A673 (cell line): ENCODE data around the gene NAMPT.

Experiments
- CTCF ChIP-seq: fragments of 300-800, 200-600 bp; sonication (generic); conservative IDR thresholded peaks from 2 replicates; pipeline ENCODE4 v1.5.1; 2017; ENCODE audit warnings: low read depth, mild to moderate bottlenecking, antibody characterized with exemption, low read length, moderate library complexity, mixed read lengths
- EZH2 ChIP-seq: fragments of 200-600 bp; sonication (generic); IDR thresholded peaks from 2 replicates; pipeline ENCODE4 v1.6.1; 2017; ENCODE audit warnings: borderline replicate concordance, low read depth, mild to moderate bottlenecking, mixed read lengths, antibody characterized with exemption, low read length; ENCODE audit not compliant: poor library complexity, severe bottlenecking

GRCh38 chr7:106317971-106318370, 33.2 kb upstream of the NAMPT start:
- TF ChIP-seq CTCF (no peak), EZH2 (no peak)
